Suprapubic skin (tissue), 4 donors: ENCODE measurements around the gene CSMD2. TPM values are rescaled to one million over a fixed set of nuclear protein-coding genes. Genes with fewer than 3 reads are reported as not detected.

ENCODE experiments used
- DNase-seq, 2 donors: peaks; one replicate each; pipeline ENCODE4 v3.0.0-alpha.2; 2019; ENCODE audit warnings: low spot score in 2 of 2
- H3K27ac ChIP-seq: fragments of 200-600 bp; sonication (generic); one replicate; pipeline ENCODE4 v1.5.1; 2019
- H3K27me3 ChIP-seq: fragments of 200-600 bp; sonication (generic); one replicate; pipeline ENCODE4 v1.5.1; 2019
- H3K36me3 ChIP-seq: fragments of 200-600 bp; sonication (generic); one replicate; pipeline ENCODE4 v1.5.1; 2019
- H3K4me1 ChIP-seq: fragments of 200-600 bp; sonication (generic); one replicate; pipeline ENCODE4 v1.5.1; 2019
- H3K4me3 ChIP-seq: fragments of 200-600 bp; sonication (generic); one replicate; pipeline ENCODE4 v1.5.1; 2019; ENCODE audit warnings: mild to moderate bottlenecking
- H3K9me3 ChIP-seq: fragments of 200-600 bp; sonication (generic); one replicate; pipeline ENCODE4 v1.5.1; 2019
- CTCF ChIP-seq, 2 donors: fragments of 200-600 bp in 1 of 2; fragments of 450-650 bp in 1 of 2; sonication (generic) in 1 of 2; IDR thresholded peaks; one replicate each; pipeline ENCODE4 v1.5.1; 2016 to 2019; ENCODE audit warnings: antibody characterized with exemption in 2 of 2, mild to moderate bottlenecking in 1 of 2, moderate library complexity in 1 of 2
- EP300 ChIP-seq: sonication (generic); formaldehyde crosslinking; IDR thresholded peaks from one replicate; pipeline ENCODE4 v1.6.1; 2017; ENCODE audit warnings: antibody characterized with exemption
- POLR2A ChIP-seq, 2 donors: fragments of 450-650 bp; IDR thresholded peaks; one replicate each; pipeline ENCODE4 v1.6.1; 2017; ENCODE audit warnings: antibody characterized with exemption in 2 of 2, mild to moderate bottlenecking in 2 of 2, moderate library complexity in 2 of 2
- POLR2AphosphoS5 ChIP-seq, 3 donors: sonication (generic); formaldehyde crosslinking; IDR thresholded peaks; one replicate each; pipeline ENCODE4 v1.6.1; 2017; ENCODE audit warnings: antibody characterized with exemption in 3 of 3
- whole genome bisulfite sequencing: methylation state at CpG from one replicate; pipeline ENCODE4 v1.1.5; 2018; 5-methylcytosine and 5-hydroxymethylcytosine counted together
- total RNA-seq, 4 donors: library from RNA; depleted of rRNA; stranded (reverse); fragments of >200 nt; gene quantifications; one replicate each; pipeline ENCODE4 v1.1.0, GENCODE V29; 2016

Gene CSMD2
- total RNA-seq, 4 donors from 2014 or later = 0.08 to 0.55 (median 0.13) TPM

GRCh38 chr1:33866281-33866680 is 298.7 kb downstream of the CSMD2 start:
- 35% methylated on average over 6 of the region's 6 CpGs for WGBS
- DNase-seq = no peak
- no peaks in the 10 kb centered on the region for H3K27me3 ChIP-seq
- no peaks in the 10 kb centered on the region for H3K36me3 ChIP-seq
- H3K27ac ChIP-seq = no peak overlapping the region
- no peak overlapping the region for H3K4me3 ChIP-seq
- no peaks in the 10 kb centered on the region for H3K9me3 ChIP-seq
- TF ChIP-seq CTCF (IDR thresholded peaks at IDR 0.05) (no peak), EP300 (no peak), POLR2A (IDR thresholded peaks at IDR 0.05) (no peak), POLR2AphosphoS5 (IDR thresholded peaks at IDR 0.05) (no peak)
- H3K4me1 ChIP-seq = no peaks in the 10 kb centered on the region

- Histone ChIP-seq H3K27me3 (no peaks in the 10 kb centered on the region), H3K4me1 (no peaks in the 10 kb centered on the region), H3K36me3 (no peaks in the 10 kb centered on the region), H3K4me3 (no peak overlapping the region), H3K27ac (no peak overlapping the region), H3K9me3 (no peaks in the 10 kb centered on the region)
- no peak for DNase-seq
- no peak for TF ChIP-seq EP300
- no peak for TF ChIP-seq POLR2AphosphoS5 (IDR thresholded peaks at IDR 0.05)
- TF ChIP-seq POLR2A (IDR thresholded peaks at IDR 0.05) = no peak
- no peak for TF ChIP-seq CTCF (IDR thresholded peaks at IDR 0.05)
- 82% methylated on average over 14 of the region's 14 CpGs for WGBS
These were observed 300.3 kb downstream of the CSMD2 start for GRCh38 chr1:33864460-33865389.

- Histone ChIP-seq H3K36me3 (no peaks in the 10 kb centered on the region), H3K4me1 (no peaks in the 10 kb centered on the region), H3K9me3 (no peaks in the 10 kb centered on the region), H3K27me3 (no peaks in the 10 kb centered on the region), H3K4me3 (no peak within 1 kb of the TSS), H3K27ac (no peak within 1 kb of the TSS)
- no peak for DNase-seq
- no peak for TF ChIP-seq POLR2A (IDR thresholded peaks at IDR 0.05)
- no peak for TF ChIP-seq POLR2AphosphoS5 (IDR thresholded peaks at IDR 0.05)
- TF ChIP-seq EP300 = no peak
- WGBS = 80% methylated on average over 3 of the region's 3 CpGs
These were observed 301.3 kb downstream of the CSMD2 start, which contains the start of gene HMGB4 for GRCh38 chr1:33863779-33864178. HMGB4 (plus strand) TSS chr1:33864079; CDS start chr1:33864192, 113 bp downstream.

GRCh38 chr1:33860671-33861070 is 304.4 kb downstream of the CSMD2 start:
- Histone ChIP-seq H3K4me1 (no peaks in the 10 kb centered on the region), H3K27me3 (peaks cover 8% of the 10 kb centered on the region), H3K4me3 (no peak overlapping the region), H3K9me3 (no peaks in the 10 kb centered on the region), H3K36me3 (no peaks in the 10 kb centered on the region), H3K27ac (no peak overlapping the region)
- no peak for DNase-seq
- TF ChIP-seq POLR2A (IDR thresholded peaks at IDR 0.05) (no peak), CTCF (IDR thresholded peaks at IDR 0.05) (no peak), POLR2AphosphoS5 (IDR thresholded peaks at IDR 0.05) (no peak), EP300 (no peak)
- 77% methylated on average over 2 of the region's 2 CpGs for WGBS

- peaks cover 17% of the 10 kb centered on the region for H3K27me3 ChIP-seq
- DNase-seq = no peak
- H3K4me1 ChIP-seq = no peaks in the 10 kb centered on the region
- 74% methylated on average over 5 of the region's 5 CpGs for WGBS
- H3K4me3 ChIP-seq = no peak overlapping the region
- no peak for TF ChIP-seq CTCF (IDR thresholded peaks at IDR 0.05)
- TF ChIP-seq EP300 = no peak
- no peak for TF ChIP-seq POLR2AphosphoS5 (IDR thresholded peaks at IDR 0.05)
- no peak for TF ChIP-seq POLR2A (IDR thresholded peaks at IDR 0.05)
- no peaks in the 10 kb centered on the region for H3K9me3 ChIP-seq
- no peaks in the 10 kb centered on the region for H3K36me3 ChIP-seq
- H3K27ac ChIP-seq = no peak overlapping the region
These were observed 310.9 kb downstream of the CSMD2 start for GRCh38 chr1:33854091-33854490.
